GM23338 (cell line): ENCODE results near the gene LPAR1. TPM values are rescaled to one million over a fixed set of nuclear protein-coding genes. Genes with fewer than 3 reads are reported as not detected.

ENCODE experiments used
- ATAC-seq: fragments of 200-7000 bp; cut with Tn5 transposase; 3 replicates; pipeline ENCODE4 v1.9.1; 2020
- DNase-seq: peaks from one replicate; pipeline ENCODE4 v3.0.0-alpha.2; 2015; ENCODE audit warnings: low spot score
- H2AFZ ChIP-seq: fragments of 200-600 bp; sonication (generic); 2 replicates; pipeline ENCODE4 v1.8.0; 2016; ENCODE audit warnings: antibody characterized with exemption, mild to moderate bottlenecking, moderate library complexity
- H3F3A ChIP-seq: fragments of 200-600 bp; sonication (generic); replicated peaks from 2 replicates; pipeline ENCODE4 v1.8.0; 2017; ENCODE audit warnings: antibody characterized with exemption, mixed run types, low read depth
- H3K27ac ChIP-seq: fragments of 200-600 bp; sonication (generic); 2 replicates; pipeline ENCODE4 v1.6.1; 2016; ENCODE audit warnings: low read depth
- H3K27me3 ChIP-seq: fragments of 200-600 bp; sonication (generic); 2 replicates; pipeline ENCODE4 v1.8.0; 2016; ENCODE audit warnings: mild to moderate bottlenecking, mixed run types, moderate library complexity; ENCODE audit not compliant: insufficient read depth
- H3K36me3 ChIP-seq: fragments of 200-600 bp; sonication (generic); 2 replicates; pipeline ENCODE4 v1.8.0; 2016; ENCODE audit warnings: mild to moderate bottlenecking; ENCODE audit not compliant: insufficient read depth
- H3K4me1 ChIP-seq: fragments of 200-600 bp; sonication (generic); 2 replicates; pipeline ENCODE4 v1.8.0; 2016; ENCODE audit warnings: mild to moderate bottlenecking, moderate library complexity; ENCODE audit not compliant: insufficient read depth
- H3K4me2 ChIP-seq: fragments of 200-600 bp; sonication (generic); 2 replicates; pipeline ENCODE4 v1.7.1; 2017; ENCODE audit warnings: mixed run types
- H3K4me3 ChIP-seq: fragments of 200-600 bp; sonication (generic); 2 replicates; pipeline ENCODE4 v1.6.1; 2016; ENCODE audit warnings: mixed run types
- H3K79me2 ChIP-seq: fragments of 200-600 bp; sonication (generic); replicated peaks from 2 replicates; pipeline ENCODE4 v1.8.0; 2017; ENCODE audit warnings: mild to moderate bottlenecking; ENCODE audit not compliant: insufficient read depth
- H3K9me2 ChIP-seq: fragments of 200-600 bp; sonication (generic); 2 replicates; pipeline ENCODE4 v1.8.0; 2017; ENCODE audit not compliant: insufficient read depth
- H4K20me1 ChIP-seq: fragments of 200-600 bp; sonication (generic); replicated peaks from 2 replicates; pipeline ENCODE4 v1.8.0; 2017; ENCODE audit warnings: mild to moderate bottlenecking; ENCODE audit not compliant: insufficient read depth
- H3K27ac Mint-ChIP-seq: 2 replicates; pipeline ENCODE4 v1.8.0; 2020; ENCODE audit warnings: inconsistent platforms, mild to moderate bottlenecking, moderate library complexity, mixed read lengths
- H3K27me3 Mint-ChIP-seq: 3 replicates; pipeline ENCODE4 v1.8.0; 2022; ENCODE audit warnings: low read depth, mild to moderate bottlenecking, moderate library complexity, mixed read lengths, inconsistent platforms; ENCODE audit not compliant: insufficient read depth, poor library complexity
- H3K36me3 Mint-ChIP-seq: 3 replicates; pipeline ENCODE4 v1.8.0; 2021; ENCODE audit warnings: low read depth, mild to moderate bottlenecking, inconsistent platforms, moderate library complexity, mixed read lengths
- H3K4me1 Mint-ChIP-seq: 3 replicates; pipeline ENCODE4 v1.8.0; 2020; ENCODE audit warnings: mild to moderate bottlenecking, inconsistent platforms, mixed read lengths
- H3K4me3 Mint-ChIP-seq: 3 replicates; pipeline ENCODE4 v1.8.0; 2021; ENCODE audit warnings: moderate library complexity, mild to moderate bottlenecking, inconsistent platforms, mixed read lengths
- H3K9me3 Mint-ChIP-seq: 3 replicates; pipeline ENCODE4 v1.8.0; 2020; ENCODE audit warnings: moderate library complexity, mild to moderate bottlenecking, inconsistent platforms, mixed read lengths
- REST ChIP-seq: IDR thresholded peaks from one replicate; pipeline ENCODE4 v1.6.1; 2018; ENCODE audit warnings: antibody characterized with exemption; ENCODE audit not compliant: unreplicated experiment
- ZNF462 ChIP-seq: fragments of 250-450 bp; sonication (Bioruptor Pico); IDR thresholded peaks from 2 replicates; pipeline ENCODE4 v1.5.0; 2020; ENCODE audit warnings: mild to moderate bottlenecking, moderate library complexity
- polyA plus RNA-seq: library from polyadenylated mRNA; unstranded; fragments of >200 nt; fragmentation: Nextera tagmentation; extraction: Ambion mirVana; gene quantifications from 2 replicates; pipeline ENCODE4 v1.2.1, GENCODE V29; 2016
- total RNA-seq: library from RNA; depleted of rRNA; stranded (reverse); fragments of >200 nt; shearing (Covaris generic); gene quantifications from 2 replicates; pipeline ENCODE4 v1.2.3, GENCODE V29; 2014

The LPAR1 gene
- total and polyA plus RNA-seq, 2 experiments from 2014 or later, result 1.0 to 3.8 TPM

GRCh38 chr9:110995420-110996340, 42.6 kb downstream of the LPAR1 start:
- Histone ChIP-seq H3K27me3 (no peaks in the 10 kb centered on the region), H3K9me2 (no peaks in the 10 kb centered on the region), H3K4me2 (no peak overlapping the region), H3K4me1 (peaks cover 6% of the 10 kb centered on the region; the same call in 1 of the 2 replicates), H3F3A (no peaks in the 10 kb centered on the region), H4K20me1 (no peaks in the 10 kb centered on the region), H3K27ac (no peak overlapping the region), H3K79me2 (no peaks in the 10 kb centered on the region), H3K36me3 (no peaks in the 10 kb centered on the region), H3K4me3 (no peak overlapping the region), H2AFZ (no peak overlapping the region)
- Mint-ChIP-seq H3K27me3 (no peaks in the 10 kb centered on the region), H3K36me3 (no peaks in the 10 kb centered on the region), H3K9me3 (no peaks in the 10 kb centered on the region; the same call in 2 of the 3 replicates), H3K4me3 (no peak overlapping the region), H3K27ac (no peak overlapping the region), H3K4me1 (no peaks in the 10 kb centered on the region; the same call in 2 of the 3 replicates)
- TF ChIP-seq ZNF462 (CRISPR knock-in tag), result no peak
- TF ChIP-seq REST, result no peak
- no peak for ATAC-seq
- DNase-seq, result no peak
